Measurements from ENCODE around the gene KLRF2. TPM values are rescaled to one million over a fixed set of nuclear protein-coding genes. Genes with fewer than 3 reads are reported as not detected.

The KLRF2 gene, protein sequence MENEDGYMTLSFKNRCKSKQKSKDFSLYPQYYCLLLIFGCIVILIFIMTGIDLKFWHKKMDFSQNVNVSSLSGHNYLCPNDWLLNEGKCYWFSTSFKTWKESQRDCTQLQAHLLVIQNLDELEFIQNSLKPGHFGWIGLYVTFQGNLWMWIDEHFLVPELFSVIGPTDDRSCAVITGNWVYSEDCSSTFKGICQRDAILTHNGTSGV
- not detected for total RNA-seq

DNA sequence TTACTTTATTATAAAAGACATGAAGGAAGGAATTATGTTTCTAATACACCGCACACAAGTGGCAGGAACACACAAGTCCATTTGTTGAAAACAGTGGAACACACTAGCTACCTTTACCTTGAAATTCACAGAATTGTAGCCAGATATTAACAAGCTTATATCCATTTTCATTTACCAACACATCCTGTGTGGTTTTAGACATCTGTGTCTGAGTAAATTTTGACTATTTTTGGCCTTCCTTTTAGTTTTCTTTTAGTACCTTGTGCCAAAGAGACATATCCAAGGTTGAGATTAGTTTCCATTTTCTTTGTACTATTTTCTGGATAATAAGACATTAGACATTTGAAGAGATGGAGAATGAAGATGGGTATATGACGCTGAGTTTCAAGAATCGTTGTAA is at the start of gene KLRF2:
Gene KLRF2, plus strand, starts transcription at position 244 of the 400 bp plus-strand sequence. Its CDS starts 107 bp downstream, at position 351.
- TF ChIP-seq, protein P1, sequence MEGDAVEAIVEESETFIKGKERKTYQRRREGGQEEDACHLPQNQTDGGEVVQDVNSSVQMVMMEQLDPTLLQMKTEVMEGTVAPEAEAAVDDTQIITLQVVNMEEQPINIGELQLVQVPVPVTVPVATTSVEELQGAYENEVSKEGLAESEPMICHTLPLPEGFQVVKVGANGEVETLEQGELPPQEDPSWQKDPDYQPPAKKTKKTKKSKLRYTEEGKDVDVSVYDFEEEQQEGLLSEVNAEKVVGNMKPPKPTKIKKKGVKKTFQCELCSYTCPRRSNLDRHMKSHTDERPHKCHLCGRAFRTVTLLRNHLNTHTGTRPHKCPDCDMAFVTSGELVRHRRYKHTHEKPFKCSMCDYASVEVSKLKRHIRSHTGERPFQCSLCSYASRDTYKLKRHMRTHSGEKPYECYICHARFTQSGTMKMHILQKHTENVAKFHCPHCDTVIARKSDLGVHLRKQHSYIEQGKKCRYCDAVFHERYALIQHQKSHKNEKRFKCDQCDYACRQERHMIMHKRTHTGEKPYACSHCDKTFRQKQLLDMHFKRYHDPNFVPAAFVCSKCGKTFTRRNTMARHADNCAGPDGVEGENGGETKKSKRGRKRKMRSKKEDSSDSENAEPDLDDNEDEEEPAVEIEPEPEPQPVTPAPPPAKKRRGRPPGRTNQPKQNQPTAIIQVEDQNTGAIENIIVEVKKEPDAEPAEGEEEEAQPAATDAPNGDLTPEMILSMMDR (IDR thresholded peaks at IDR 0.05) = no peak
- ATAC-seq (ENCODE audit: low FRiP score) = no peak
- DNase-seq (ENCODE audit: low spot score) = no peak

DNA sequence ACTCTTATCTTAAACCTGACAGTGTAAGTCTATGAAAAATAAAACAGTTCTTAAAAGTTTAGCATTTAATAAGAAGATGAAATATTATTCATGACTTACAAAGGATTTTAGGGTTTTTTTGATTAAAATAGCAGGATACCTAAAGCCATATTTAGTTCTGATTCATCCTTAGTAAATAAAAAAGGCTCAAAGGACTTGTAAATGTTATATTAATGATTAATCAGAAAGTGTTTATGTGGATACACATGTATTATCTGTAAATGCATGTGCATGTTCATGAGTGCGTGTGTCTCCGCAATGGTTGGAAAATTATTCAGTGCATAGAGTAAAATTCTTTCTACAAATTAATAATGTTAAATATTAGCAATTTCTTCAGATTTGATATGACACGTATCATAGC is 49.6 kb upstream of the KLRF2 start:
- TF ChIP-seq, protein P1 (IDR thresholded peaks at IDR 0.05) = no peak
- no peak for ATAC-seq (ENCODE audit: low FRiP score)
- no peak for DNase-seq (ENCODE audit: low spot score)

- no peak for DNase-seq (ENCODE audit: low spot score)
- ATAC-seq (ENCODE audit: low FRiP score) = no peak
- TF ChIP-seq, protein P1 (IDR thresholded peaks at IDR 0.05) = no peak
Observed at GRCh38 chr12:9843407-9843806, 37.9 kb upstream of the KLRF2 start.

DNA sequence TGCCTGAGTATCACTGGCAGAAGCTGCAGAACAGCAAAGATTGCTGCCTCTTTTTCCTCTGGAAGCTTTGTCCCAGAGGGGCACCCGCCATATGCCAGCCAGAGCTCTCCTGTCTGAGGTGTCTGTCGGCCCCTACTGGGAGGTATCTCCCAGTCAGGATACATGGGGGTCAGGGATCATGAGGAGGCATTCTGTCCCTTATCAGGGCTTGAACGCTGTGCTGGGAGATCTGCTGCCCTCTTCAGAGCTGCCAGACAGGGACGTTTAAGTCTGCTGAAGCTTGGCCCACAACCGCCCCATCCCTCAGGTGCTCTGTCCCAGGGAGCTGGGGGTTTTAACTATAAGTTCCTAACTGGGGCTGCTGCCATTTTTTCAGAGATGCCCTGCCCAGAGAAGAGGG is 32.4 kb upstream of the KLRF2 start:
- TF ChIP-seq, protein P1 (IDR thresholded peaks at IDR 0.05) = no peak
- no peak for ATAC-seq (ENCODE audit: low FRiP score)

DNA sequence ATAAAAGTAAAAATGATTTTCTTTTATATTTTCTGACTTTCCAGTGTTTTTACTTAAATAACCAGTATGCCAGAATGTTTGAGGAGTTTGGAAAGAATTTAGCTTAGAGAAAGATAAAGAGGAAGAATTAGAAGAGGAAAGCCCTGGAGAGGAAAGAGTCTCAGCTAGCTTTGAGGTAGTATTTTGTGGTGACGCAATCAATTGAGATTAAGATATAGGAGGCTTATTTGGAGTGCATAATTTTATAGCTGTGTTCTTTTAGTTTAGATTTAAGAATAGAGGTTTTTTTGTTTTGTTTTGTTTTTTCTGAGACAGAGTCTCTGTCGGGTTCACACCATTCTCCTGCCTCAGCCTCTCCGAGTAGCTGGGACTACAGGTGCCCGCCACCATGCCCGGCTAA is 30.2 kb upstream of the KLRF2 start:
- ATAC-seq (ENCODE audit: low FRiP score) = no peak
- DNase-seq (ENCODE audit: low spot score) = no peak
- TF ChIP-seq, protein P1 (IDR thresholded peaks at IDR 0.05) = no peak

More for the DNA sequence above, 32.4 kb upstream of the KLRF2 start:
- DNase-seq (ENCODE audit: low spot score) = no peak

GRCh38 chr12:9851927-9852326 is 29.4 kb upstream of the KLRF2 start:
- ATAC-seq (ENCODE audit: low FRiP score) (no peak), DNase-seq (ENCODE audit: low spot score) (no peak)
- TF ChIP-seq, protein P1 (IDR thresholded peaks at IDR 0.05) = no peak

DNA sequence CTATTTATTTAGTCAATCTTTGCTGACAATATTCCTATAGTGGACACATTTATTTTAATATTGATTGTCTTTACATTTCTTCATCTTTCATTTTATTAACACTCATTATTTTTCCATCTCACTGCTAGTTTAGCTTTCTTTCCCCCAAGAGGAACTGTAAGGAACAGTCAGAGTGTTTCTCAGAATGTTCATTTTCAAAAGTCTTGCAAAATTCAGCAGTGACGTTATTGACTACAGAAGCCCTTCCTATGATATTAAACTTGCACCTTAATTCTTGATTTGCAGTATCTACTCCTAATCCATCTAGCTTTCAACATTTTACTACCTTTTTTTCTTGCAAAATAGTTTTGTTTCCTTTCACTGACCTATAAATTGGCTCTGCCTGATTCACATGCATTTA is 25.1 kb upstream of the KLRF2 start:
- DNase-seq (ENCODE audit: low spot score) = no peak
- TF ChIP-seq, protein P1 (IDR thresholded peaks at IDR 0.05) = no peak
- no peak for ATAC-seq (ENCODE audit: low FRiP score)

All from omental fat pad (tissue), 4 donors.